GM12864 (cell line): Measurements from ENCODE around the gene MS4A10.
"Not testable (repeated sequence)": the region's sequence is repeated elsewhere in the genome, so short reads cannot be mapped to it uniquely, and the experiment has no call there.

ENCODE experiments used
- DNase-seq: peaks from one replicate; pipeline ENCODE4 v3.0.0-alpha.2; 2011; ENCODE audit warnings: low read depth
- H3K4me3 ChIP-seq: 2 replicates; pipeline ENCODE4 v1.5.1; 2011; ENCODE audit warnings: mild to moderate bottlenecking, low read depth, low read length, control low read depth
- TF ChIP-seq, protein P1 (sequence below): IDR thresholded peaks from 2 replicates; pipeline ENCODE4 v1.5.1; 2011; ENCODE audit warnings: low read depth, mild to moderate bottlenecking, moderate library complexity, low read length, control low read depth, inconsistent platforms; ENCODE audit errors: missing control alignments

The MS4A10 gene

DNA sequence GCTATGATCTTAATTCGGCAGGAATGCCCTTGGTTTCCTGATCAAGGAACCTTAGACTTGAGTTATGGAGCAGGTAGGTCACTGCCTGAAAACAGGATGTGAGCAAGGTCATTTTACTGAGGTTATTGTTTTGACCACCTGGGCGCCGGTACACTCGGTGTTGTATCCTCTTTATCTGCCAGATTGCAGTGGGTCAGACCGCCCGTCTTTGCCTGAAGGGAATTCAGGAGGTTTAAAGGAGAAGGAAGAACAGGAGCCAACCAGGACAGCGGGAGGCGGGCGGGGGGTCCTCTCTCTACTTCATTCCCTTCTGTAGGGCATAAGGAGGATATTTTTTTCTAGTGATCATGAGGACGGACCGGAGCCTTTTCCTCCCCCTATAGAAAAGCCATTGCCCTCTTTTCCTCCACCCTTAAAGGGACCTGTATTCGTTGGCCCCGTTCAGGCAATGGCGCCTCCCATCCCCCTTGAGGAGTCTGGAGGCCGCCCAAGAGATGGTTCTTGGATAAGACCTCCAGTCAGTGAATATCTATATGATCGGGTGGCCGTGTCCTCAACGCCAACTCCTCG lies 27.8 kb upstream of the MS4A10 start:
- no peak overlapping the region for H3K4me3 ChIP-seq
- TF ChIP-seq, protein P1, sequence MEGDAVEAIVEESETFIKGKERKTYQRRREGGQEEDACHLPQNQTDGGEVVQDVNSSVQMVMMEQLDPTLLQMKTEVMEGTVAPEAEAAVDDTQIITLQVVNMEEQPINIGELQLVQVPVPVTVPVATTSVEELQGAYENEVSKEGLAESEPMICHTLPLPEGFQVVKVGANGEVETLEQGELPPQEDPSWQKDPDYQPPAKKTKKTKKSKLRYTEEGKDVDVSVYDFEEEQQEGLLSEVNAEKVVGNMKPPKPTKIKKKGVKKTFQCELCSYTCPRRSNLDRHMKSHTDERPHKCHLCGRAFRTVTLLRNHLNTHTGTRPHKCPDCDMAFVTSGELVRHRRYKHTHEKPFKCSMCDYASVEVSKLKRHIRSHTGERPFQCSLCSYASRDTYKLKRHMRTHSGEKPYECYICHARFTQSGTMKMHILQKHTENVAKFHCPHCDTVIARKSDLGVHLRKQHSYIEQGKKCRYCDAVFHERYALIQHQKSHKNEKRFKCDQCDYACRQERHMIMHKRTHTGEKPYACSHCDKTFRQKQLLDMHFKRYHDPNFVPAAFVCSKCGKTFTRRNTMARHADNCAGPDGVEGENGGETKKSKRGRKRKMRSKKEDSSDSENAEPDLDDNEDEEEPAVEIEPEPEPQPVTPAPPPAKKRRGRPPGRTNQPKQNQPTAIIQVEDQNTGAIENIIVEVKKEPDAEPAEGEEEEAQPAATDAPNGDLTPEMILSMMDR = no peak
- DNase-seq = no peak

DNA sequence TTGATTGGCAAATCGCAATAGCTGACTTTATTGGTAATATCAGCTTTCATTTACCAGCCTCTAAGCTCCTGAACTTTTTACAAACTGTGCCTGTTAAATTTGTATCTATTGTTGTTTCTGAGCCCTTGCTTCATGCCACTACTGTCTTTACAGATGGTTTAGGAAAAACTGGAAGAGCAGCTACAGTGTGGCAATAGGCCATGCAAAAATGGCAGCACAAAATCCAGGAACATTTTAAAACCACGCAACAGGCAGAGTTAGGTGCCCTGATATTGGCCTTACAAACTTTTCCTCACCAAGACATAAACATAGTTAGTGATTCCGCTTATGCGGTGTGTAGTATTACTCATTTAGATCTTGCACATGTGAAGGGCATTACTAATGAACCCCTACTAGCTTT lies 26.5 kb upstream of the MS4A10 start:
- DNase-seq, H3K4me3 ChIP-seq: not testable (repeated sequence)

- not testable (repeated sequence) for DNase-seq, H3K4me3 ChIP-seq
Observed at GRCh38 chr11:60759438-60760225, 25.5 kb upstream of the MS4A10 start.

- no peak for DNase-seq
- H3K4me3 ChIP-seq = no peak overlapping the region
- TF ChIP-seq, protein P1 = no peak
Observed at GRCh38 chr11:60761436-60762190, 23.5 kb upstream of the MS4A10 start.

DNA sequence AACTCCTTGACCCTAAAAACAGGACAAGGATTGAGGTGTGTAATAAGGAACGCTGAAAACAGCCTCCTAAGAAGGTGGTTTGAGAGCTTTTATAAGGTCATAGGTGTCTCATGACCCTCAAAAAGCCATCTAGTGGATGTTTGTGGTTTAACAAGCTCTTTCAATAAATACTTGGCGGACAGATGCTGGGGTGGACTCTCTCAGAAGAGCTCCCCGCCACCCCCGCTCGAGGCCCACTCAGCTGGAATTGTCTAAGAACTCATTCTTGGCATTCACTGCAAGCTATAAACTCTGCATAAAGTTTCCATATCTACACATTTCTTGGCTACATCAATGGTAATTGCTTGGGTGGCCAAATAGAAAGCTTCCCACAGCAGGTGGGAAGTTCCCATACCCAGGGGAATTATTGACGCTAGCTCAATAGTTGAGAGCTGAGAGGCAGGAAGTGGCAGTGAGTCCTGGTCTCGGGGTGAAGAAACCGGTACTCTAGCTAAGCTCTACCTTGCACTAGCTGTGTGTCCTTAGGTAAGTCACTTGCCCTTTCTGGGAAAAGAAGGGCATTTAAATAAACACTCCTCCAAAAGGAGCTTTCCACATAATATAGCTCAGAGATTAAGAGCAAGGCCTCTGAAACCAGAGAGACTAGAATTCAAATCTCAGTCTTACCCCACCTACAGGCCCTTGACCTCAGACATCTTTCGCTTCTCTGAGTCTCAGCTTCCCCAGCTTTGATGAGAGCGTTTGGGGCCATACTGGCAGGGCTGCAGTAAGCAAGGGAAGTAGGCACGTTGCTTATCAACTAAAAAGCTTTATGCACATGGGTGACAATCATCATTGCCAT lies 22.1 kb upstream of the MS4A10 start:
- TF ChIP-seq, protein P1 = peak; percentile 73
- DNase-seq = peak; percentile 85
- H3K4me3 ChIP-seq = peak overlapping the region; percentile 22; the same call in 1 of the 2 replicates

DNA sequence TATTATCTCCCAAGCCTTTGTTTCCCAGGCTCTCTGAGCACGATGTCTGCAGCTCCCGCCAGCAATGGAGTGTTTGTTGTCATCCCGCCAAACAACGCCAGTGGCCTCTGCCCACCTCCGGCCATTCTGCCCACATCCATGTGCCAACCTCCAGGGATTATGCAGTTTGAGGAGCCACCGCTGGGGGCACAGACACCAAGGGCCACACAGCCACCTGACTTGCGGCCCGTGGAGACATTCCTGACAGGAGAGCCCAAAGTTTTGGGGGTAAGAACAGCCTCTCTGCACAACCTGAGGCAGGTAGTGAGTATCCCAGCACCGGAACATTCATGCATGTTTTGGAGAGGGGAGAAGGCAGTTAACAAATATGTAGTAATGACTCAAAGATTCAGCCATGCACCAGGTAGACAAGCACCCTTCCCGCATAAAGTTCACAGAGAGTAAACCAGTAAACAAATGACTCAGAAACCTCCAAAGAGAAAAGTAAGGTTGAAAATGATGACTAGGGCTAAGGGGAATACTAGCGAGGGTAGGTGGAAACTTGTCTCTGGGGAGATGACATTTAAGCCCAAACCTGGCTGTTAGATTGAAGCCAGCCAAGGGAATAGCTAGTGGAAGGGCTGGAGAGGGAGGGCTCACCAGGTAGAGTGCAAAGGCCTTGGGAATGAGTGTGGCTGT lies 21.3 kb upstream of the MS4A10 start:
- TF ChIP-seq, protein P1 = peak; percentile 47
- peak overlapping the region; percentile 24; the same call in 1 of the 2 replicates for H3K4me3 ChIP-seq
- no peak for DNase-seq

- no peak overlapping the region for H3K4me3 ChIP-seq
- TF ChIP-seq, protein P1 = no peak
- DNase-seq = peak; percentile 85
Observed at GRCh38 chr11:60764879-60765278, 20.3 kb upstream of the MS4A10 start.
